Activated T-cell treated with anti-CD3 and anti-CD28 coated beads, Interleukin-2, amount 50 U/mL, for 24 hours (primary cell): Measurements from ENCODE around the gene TMEM259.

Experiments
- DNase-seq: peaks from one replicate; pipeline ENCODE4 v3.0.0-alpha.2; 2020
- H3K27ac Mint-ChIP-seq: 2 replicates; pipeline ENCODE4 v1.8.0; 2020; ENCODE audit warnings: mild to moderate bottlenecking, mixed read lengths
- H3K27me3 Mint-ChIP-seq: 2 replicates; pipeline ENCODE4 v1.8.0; 2020; ENCODE audit warnings: mixed read lengths
- H3K36me3 Mint-ChIP-seq: 2 replicates; pipeline ENCODE4 v1.8.0; 2020; ENCODE audit warnings: low read depth, mixed read lengths
- H3K4me1 Mint-ChIP-seq: 2 replicates; pipeline ENCODE4 v1.8.0; 2020; ENCODE audit warnings: low read depth, mixed read lengths
- H3K4me3 Mint-ChIP-seq: 2 replicates; pipeline ENCODE4 v1.8.0; 2020; ENCODE audit warnings: mild to moderate bottlenecking, moderate library complexity, mixed read lengths
- H3K9me3 Mint-ChIP-seq: 2 replicates; pipeline ENCODE4 v1.8.0; 2020; ENCODE audit warnings: mixed read lengths

The TMEM259 gene

DNA sequence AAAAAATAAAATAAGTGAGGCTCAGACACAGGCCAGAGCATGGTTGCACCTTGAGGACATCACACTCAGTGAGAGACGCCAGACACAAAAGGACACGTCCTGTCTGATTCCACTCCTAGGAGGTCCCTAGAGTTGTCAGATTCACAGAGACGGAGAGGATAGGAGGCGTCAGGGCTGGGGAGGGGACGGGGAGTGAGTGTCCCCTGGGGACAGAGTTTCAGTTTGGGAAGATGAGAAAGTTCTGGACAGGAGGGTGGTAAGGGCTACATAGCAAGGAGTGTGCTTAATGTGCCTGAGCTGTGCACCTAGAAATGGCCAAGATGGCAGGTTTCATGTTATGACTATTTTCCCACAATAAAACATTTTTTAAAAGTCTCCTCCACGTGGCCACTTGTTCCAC is 22.9 kb downstream of the TMEM259 start:
- peaks cover 13% of the 10 kb centered on the region for H3K36me3 Mint-ChIP-seq
- no peak overlapping the region for H3K4me3 Mint-ChIP-seq
- peaks cover 37% of the 10 kb centered on the region for H3K27me3 Mint-ChIP-seq
- H3K9me3 Mint-ChIP-seq: no peaks in the 10 kb centered on the region
- H3K4me1 Mint-ChIP-seq: peaks cover 14% of the 10 kb centered on the region
- H3K27ac Mint-ChIP-seq: no peak overlapping the region
- DNase-seq: no peak

DNA sequence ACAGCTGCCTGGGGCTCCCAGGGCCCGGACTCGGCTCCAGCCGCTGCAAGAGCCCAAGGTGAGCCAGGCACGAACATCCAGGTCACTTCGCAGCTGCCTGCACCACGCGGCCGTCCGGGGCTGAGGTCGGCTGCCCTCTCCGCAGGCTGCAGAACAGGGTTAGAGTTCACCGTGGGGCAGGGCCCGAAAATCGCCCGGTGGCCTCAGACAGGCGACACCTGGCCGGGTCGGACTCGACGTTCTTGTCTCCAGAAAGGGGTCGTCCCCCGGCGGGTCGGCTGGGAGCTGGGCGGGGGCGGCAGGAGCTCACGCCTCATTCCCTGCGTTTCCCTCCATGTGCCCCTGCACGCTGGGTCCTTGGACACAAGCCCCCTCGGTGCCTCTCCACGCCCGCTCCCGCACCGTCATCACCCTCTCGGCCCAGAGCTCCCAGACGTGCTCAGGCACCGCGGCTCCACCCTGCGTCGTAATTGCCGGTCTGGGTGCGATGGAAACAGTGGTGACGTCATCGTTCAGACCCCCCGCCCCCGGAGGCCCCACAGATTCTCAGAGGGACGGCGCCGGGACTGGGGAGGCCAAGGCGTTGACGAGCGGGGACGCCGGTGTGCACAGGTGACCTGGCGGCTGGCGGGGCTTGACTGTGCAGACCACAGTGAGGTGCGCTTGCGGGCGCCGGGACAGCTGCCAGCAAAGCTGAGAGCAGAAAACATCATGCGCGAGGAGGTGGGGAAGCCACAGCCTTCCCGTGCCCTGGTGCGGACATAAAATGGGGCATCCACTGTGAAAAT is 24.7 kb downstream of the TMEM259 start:
- Mint-ChIP-seq H3K36me3 (peaks cover 21% of the 10 kb centered on the region), H3K4me3 (peak overlapping the region; percentile 38), H3K9me3 (no peaks in the 10 kb centered on the region), H3K27me3 (peaks cover 30% of the 10 kb centered on the region), H3K4me1 (peaks cover 13% of the 10 kb centered on the region), H3K27ac (peak overlapping the region; percentile 52)
- DNase-seq: peak; percentile 81

DNA sequence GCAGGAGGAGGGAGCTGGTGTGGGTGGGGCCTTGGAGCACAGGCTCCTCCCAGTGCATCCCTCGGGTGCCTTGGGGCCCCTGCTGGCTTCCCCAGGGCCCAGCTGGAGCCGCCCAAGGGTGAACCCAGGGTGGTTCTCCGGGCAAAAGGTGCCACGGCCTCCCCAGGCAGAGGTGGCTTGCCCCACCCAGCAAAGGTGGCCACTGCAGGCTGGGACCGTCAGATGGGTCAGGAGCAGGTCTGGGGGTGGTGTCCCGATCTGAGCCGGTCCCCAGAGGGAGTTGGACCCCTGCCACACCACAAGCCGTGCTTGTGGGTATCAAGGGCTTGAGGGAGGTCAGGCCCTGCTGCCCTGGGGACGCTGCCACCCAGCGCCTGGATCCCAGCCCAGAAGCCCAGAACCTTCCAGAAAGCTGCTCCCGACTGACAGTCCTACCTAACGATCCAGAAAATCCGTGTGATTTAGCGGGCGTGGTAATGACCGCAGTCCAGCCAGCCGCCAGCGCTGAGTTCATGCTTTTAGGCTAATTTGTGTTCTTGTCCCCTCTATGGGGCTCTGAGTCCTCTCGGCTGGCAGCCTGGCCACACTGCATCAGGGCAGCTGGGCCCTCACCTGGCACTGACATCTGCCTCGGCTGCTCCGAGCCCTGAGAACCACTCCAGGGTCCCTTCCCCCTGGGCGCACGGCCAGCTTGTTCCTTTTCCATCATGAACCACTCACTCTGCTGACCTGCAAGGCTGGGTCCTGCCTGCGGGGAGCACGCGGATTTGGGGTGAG is 25.7 kb downstream of the TMEM259 start:
- H3K4me1 Mint-ChIP-seq: peaks cover 11% of the 10 kb centered on the region
- no peak for DNase-seq
- H3K4me3 Mint-ChIP-seq: no peak overlapping the region
- H3K9me3 Mint-ChIP-seq: no peaks in the 10 kb centered on the region
- no peak overlapping the region for H3K27ac Mint-ChIP-seq
- peaks cover 30% of the 10 kb centered on the region for H3K36me3 Mint-ChIP-seq
- peaks cover 25% of the 10 kb centered on the region for H3K27me3 Mint-ChIP-seq

DNA sequence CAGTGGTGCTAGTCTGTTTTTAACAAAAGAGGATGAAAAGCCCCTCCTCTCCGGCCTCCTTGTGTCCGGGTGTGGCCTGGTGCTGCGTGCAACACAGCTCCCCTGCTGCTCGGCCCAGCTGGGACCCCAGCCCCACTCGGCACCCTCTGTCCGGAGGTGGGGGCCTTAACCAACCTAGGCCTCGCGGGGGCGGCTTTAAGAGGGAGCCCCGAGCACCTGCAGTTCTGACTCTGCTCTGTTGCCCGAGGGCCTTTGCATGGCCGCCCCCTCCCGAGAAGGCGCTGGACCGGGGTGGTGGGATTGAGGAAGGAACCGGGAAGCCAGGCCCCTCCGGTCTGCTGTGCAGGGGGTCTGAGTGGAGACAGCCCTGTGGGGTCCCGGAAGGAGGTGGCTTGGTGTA is 26.4 kb downstream of the TMEM259 start:
- H3K4me3 Mint-ChIP-seq: no peak overlapping the region
- H3K4me1 Mint-ChIP-seq: peaks cover 11% of the 10 kb centered on the region
- no peak for DNase-seq
- no peaks in the 10 kb centered on the region for H3K9me3 Mint-ChIP-seq
- H3K36me3 Mint-ChIP-seq: peaks cover 37% of the 10 kb centered on the region
- no peak overlapping the region for H3K27ac Mint-ChIP-seq
- peaks cover 21% of the 10 kb centered on the region for H3K27me3 Mint-ChIP-seq

DNA sequence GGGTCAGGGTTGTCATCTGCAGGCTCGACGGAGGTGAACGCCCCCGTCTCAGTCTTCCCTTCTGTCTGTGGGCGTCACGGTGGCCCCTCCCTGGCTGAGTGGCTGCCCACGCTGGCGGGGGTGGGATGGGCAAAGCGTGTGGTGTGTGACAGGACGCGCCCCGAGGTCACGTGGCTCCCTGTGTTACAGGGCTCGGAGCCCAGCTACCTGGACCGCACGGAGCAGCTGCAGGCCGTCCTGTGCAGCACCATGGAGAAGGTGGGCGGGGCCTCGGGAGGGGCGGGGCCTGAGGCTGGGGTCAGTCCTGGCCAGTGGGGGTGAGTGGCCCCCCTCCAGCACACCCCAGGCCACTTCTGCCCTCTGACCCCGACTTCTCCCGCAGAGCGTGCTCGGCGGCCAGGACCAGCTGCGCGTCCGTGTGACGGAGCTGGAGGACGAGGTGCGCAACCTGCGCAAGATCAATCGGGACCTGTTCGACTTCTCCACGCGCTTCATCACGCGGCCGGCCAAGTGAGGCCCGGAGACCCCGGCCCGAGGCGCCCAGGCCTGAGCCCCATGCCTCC is 27.0 kb downstream of the TMEM259 start:
- Mint-ChIP-seq H3K27me3 (peaks cover 15% of the 10 kb centered on the region), H3K9me3 (no peaks in the 10 kb centered on the region), H3K4me1 (peaks cover 11% of the 10 kb centered on the region), H3K27ac (no peak overlapping the region), H3K36me3 (peaks cover 41% of the 10 kb centered on the region), H3K4me3 (no peak overlapping the region)
- DNase-seq: no peak

DNA sequence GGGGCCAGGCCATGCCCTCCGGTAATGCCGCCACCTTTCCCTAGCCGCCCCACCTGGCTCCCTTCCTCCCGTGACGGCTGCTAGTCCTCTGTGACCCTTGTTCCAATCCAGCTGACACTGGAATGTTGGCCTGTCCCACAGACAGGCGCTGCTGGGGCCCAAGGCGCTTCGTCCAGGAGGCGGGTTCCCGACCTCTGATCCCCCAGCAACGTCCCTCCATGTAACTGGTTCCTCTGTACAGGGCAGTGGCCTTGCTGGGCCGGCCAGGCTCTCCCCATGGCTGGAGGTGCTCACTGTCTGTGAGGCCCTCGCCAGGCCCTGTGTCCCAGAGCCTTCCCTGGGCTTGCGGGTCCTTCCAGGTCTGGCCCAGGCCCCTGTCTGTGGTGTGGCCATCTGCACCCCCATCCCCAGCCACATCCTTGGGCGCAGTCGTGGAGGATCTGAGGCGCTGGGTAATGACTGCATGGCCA is 27.5 kb downstream of the TMEM259 start:
- Mint-ChIP-seq H3K27me3 (peaks cover 12% of the 10 kb centered on the region), H3K36me3 (peaks cover 46% of the 10 kb centered on the region), H3K9me3 (no peaks in the 10 kb centered on the region), H3K27ac (no peak overlapping the region), H3K4me3 (no peak overlapping the region), H3K4me1 (peaks cover 11% of the 10 kb centered on the region)
- no peak for DNase-seq

DNA sequence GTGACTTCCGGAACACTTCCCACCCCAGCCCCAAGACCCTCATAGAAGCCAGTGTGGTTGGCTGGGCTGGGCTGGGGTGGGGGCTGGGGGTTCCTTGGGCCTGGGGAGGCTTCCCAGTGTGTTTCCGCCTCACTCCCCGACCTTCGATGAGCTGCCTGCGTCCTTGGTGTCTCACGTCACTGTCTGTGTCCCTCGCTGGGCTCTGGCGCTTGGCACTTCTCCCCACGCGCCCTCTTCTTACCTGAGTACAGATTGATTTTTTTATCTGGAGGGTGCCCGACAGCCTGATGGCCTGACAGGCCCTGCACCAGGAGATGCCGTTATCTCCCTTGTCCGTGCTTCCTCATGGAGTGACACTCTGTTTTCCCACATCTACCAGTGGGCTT is 28.3 kb downstream of the TMEM259 start:
- H3K36me3 Mint-ChIP-seq: peaks cover 53% of the 10 kb centered on the region
- H3K9me3 Mint-ChIP-seq: no peaks in the 10 kb centered on the region
- peaks cover 11% of the 10 kb centered on the region for H3K4me1 Mint-ChIP-seq
- no peak overlapping the region for H3K4me3 Mint-ChIP-seq
- peaks cover 5% of the 10 kb centered on the region for H3K27me3 Mint-ChIP-seq
- no peak overlapping the region for H3K27ac Mint-ChIP-seq
- no peak for DNase-seq

DNA sequence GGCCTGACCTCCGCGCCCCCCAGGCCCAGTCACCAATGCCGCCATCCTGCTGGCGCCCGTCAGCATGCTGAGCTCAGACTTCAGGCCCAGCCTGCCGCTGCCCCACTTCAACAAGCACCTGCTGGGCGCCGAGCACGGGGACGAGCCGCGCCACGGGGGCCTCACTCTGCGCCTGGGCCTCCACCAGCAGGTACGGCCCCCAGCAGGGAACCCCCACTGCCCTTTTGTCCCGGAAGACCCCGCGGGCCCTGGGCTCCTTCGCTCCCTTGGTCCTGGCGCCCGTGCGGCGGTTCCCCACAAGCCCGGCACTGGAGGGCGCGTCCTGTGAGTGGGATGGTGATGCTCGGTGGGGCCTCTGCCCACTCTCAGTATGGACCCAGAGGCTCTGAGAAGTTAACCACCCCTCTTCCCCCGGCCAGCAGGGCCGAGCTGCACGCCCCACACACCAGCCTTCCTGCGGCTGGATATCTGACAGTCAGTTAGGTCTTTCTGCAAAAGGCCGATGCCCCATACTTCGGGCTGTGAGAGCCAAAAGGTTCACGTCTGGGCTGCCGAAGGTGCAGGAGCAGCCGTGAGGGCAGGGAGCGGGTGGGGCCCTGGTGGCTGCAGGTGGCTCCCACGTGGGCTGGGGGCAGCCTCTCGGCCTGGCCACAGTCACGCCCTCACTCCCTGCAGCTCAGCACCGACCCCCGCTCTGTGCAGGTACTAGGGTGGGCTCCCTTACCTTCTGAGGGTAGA is 28.8 kb downstream of the TMEM259 start:
- DNase-seq: no peak
- peaks cover 4% of the 10 kb centered on the region for H3K27me3 Mint-ChIP-seq
- peaks cover 59% of the 10 kb centered on the region for H3K36me3 Mint-ChIP-seq
- H3K4me1 Mint-ChIP-seq: peaks cover 11% of the 10 kb centered on the region
- H3K9me3 Mint-ChIP-seq: no peaks in the 10 kb centered on the region
- H3K4me3 Mint-ChIP-seq: no peak overlapping the region
- H3K27ac Mint-ChIP-seq: no peak overlapping the region

DNA sequence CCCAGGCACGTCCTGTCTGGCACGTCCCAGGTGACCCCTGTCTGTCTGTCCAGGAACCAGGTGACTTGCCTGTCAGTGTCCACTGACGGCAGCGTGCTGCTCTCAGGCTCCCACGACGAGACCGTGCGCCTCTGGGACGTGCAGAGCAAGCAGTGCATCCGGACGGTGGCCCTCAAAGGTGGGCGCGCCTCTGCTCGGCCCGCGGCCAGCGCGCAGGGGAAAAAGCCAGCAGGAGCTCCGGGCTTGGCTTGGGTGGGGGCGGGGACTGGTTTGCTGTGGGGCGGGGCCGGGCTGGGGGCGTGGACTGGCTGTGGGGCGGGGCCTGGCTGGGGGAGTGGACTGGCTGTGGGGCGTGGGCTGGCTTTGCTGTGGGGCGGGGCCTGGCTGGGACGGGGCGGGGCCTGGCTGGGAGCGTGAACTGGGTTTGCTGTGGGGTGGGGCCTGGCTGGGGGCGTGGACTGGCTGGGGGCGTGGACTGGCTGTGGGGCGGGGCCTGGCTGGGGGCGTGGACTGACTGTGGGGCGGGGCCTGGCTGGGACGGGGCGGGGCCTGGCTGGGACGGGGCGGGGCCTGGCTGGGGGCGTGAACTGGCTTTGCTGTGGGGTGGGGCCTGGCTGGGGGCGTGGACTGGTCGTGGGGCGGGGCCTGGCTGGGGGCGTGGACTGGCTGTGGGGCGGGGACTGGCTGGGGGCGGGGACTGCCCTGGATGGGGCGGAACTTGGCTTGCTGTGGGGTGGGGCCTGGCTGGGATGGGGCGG is 29.6 kb downstream of the TMEM259 start:
- H3K27me3 Mint-ChIP-seq: no peaks in the 10 kb centered on the region
- H3K9me3 Mint-ChIP-seq: no peaks in the 10 kb centered on the region
- DNase-seq: peak; percentile 71
- H3K4me3 Mint-ChIP-seq: no peak overlapping the region
- peaks cover 7% of the 10 kb centered on the region for H3K4me1 Mint-ChIP-seq
- H3K27ac Mint-ChIP-seq: no peak overlapping the region
- peaks cover 66% of the 10 kb centered on the region for H3K36me3 Mint-ChIP-seq

DNA sequence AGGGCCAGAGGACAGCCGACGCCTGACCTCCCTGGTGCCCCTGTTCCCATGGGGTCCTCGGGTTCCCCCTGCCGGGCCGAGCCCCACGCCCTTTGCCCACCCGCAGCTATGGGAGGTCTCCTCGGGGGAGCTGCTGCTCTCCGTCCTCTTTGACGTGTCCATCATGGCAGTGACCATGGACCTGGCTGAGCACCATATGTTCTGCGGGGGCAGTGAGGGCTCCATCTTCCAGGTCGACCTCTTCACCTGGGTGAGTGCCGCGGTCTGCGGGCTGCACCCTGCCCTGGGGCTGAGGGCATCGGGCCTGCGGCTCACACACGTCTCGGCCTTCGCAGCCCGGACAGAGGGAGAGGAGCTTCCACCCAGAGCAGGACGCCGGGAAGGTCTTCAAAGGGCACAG is 30.2 kb downstream of the TMEM259 start:
- Mint-ChIP-seq H3K9me3 (no peaks in the 10 kb centered on the region), H3K36me3 (peaks cover 72% of the 10 kb centered on the region)

DNA sequence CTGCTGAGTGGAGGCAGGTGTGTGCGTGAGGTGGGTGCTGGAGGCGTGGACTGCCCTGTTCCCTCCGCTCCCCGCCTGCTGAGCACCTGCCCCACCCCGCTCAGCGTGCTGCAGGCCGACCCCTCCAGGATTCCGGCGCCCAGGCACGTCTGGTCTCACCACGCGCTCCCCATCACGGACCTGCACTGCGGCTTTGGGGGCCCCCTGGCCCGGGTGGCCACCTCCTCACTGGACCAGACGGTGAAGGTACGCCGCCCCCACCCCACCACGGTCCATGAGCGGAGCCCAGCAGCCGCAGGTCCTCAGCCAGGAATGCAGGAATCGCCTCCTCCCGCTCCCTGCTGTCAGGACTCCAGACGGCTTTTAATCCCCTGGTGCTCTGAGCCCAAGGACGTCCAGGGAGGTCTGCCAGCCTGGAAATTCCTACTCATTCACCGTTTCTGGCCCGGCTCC is 30.8 kb downstream of the TMEM259 start:
- Mint-ChIP-seq H3K4me3 (no peak overlapping the region), H3K27ac (no peak overlapping the region), H3K4me1 (peaks cover 9% of the 10 kb centered on the region), H3K27me3 (no peaks in the 10 kb centered on the region), H3K9me3 (no peaks in the 10 kb centered on the region), H3K36me3 (peaks cover 76% of the 10 kb centered on the region)
- DNase-seq: no peak

More for the DNA sequence above, 30.2 kb downstream of the TMEM259 start:
- Mint-ChIP-seq H3K27me3 (no peaks in the 10 kb centered on the region), H3K4me1 (peaks cover 7% of the 10 kb centered on the region), H3K4me3 (no peak overlapping the region), H3K27ac (no peak overlapping the region)
- no peak for DNase-seq

DNA sequence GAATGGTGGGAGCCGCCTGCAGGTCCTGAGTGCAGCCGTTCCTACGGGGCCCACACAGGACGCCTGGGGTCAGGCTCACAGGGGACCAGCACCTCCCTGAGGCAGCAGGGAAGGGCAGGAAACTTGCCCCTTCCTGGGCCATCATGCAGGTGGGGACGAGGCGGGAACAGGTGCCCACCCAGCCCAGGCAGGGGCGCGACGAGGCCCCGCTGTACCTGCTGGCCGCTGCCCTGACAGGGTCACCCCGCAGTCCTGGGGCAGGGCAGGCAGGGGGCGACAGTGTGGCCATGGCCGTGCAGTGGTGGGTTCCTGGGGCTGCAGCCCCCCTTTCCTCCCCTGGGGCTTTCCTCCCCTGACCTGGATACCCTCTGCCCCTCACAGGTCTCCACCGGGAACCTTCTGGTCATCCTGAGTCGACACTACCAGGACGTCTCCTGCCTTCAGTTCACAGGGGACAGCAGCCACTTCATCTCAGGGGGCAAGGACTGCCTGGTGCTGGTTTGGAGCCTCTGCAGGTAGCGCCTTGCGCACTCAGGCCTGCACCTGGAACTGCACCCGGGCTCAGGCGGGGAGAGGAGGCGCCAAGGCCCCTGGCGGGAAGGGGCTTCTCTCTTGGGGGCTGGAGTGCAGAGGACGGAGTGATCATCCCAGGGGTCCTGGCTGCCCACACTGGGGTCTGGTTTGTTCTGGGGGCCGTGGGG is 31.4 kb downstream of the TMEM259 start:
- Mint-ChIP-seq H3K27ac (no peak overlapping the region), H3K4me1 (peaks cover 14% of the 10 kb centered on the region), H3K4me3 (no peak overlapping the region), H3K36me3 (peaks cover 81% of the 10 kb centered on the region), H3K27me3 (no peaks in the 10 kb centered on the region), H3K9me3 (no peaks in the 10 kb centered on the region)
- DNase-seq: no peak

DNA sequence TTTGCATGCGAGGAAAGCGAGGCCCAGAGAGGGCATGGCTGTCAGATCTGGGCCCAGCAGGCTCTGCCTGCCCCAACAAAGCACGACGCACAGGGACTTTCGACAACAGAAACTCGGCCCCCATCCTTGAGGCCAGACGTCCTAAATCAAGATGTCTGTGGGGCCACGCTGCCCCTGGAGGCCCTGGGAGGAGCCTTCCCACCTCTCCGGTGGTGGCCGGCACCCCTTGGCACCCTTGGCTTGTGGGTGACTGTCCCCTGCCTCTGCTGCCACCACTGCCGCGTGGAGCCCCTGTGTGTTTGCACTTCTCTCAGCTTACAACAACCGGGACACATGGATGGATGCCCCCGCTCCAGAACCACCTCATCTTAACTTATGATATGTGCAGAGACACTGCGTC is 32.4 kb downstream of the TMEM259 start:
- H3K36me3 Mint-ChIP-seq: peaks cover 78% of the 10 kb centered on the region
- H3K4me3 Mint-ChIP-seq: no peak overlapping the region
- DNase-seq: no peak
- H3K9me3 Mint-ChIP-seq: no peaks in the 10 kb centered on the region
- H3K27ac Mint-ChIP-seq: no peak overlapping the region
- peaks cover 18% of the 10 kb centered on the region for H3K4me1 Mint-ChIP-seq
- H3K27me3 Mint-ChIP-seq: no peaks in the 10 kb centered on the region
